Fibroblast of skin of left biceps (primary cell): ENCODE data around the gene HERC2.
"Not testable (repeated sequence)": the region's sequence is repeated elsewhere in the genome, so short reads cannot be mapped to it uniquely, and the experiment has no call there.

Experiments
- DNase-seq, 2 experiments: peaks; one replicate each; pipeline ENCODE4 v3.0.0-alpha.2; 2013; ENCODE audit warnings: low read depth in 2 of 2

HERC2 gene, protein sequence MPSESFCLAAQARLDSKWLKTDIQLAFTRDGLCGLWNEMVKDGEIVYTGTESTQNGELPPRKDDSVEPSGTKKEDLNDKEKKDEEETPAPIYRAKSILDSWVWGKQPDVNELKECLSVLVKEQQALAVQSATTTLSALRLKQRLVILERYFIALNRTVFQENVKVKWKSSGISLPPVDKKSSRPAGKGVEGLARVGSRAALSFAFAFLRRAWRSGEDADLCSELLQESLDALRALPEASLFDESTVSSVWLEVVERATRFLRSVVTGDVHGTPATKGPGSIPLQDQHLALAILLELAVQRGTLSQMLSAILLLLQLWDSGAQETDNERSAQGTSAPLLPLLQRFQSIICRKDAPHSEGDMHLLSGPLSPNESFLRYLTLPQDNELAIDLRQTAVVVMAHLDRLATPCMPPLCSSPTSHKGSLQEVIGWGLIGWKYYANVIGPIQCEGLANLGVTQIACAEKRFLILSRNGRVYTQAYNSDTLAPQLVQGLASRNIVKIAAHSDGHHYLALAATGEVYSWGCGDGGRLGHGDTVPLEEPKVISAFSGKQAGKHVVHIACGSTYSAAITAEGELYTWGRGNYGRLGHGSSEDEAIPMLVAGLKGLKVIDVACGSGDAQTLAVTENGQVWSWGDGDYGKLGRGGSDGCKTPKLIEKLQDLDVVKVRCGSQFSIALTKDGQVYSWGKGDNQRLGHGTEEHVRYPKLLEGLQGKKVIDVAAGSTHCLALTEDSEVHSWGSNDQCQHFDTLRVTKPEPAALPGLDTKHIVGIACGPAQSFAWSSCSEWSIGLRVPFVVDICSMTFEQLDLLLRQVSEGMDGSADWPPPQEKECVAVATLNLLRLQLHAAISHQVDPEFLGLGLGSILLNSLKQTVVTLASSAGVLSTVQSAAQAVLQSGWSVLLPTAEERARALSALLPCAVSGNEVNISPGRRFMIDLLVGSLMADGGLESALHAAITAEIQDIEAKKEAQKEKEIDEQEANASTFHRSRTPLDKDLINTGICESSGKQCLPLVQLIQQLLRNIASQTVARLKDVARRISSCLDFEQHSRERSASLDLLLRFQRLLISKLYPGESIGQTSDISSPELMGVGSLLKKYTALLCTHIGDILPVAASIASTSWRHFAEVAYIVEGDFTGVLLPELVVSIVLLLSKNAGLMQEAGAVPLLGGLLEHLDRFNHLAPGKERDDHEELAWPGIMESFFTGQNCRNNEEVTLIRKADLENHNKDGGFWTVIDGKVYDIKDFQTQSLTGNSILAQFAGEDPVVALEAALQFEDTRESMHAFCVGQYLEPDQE (N-terminal part only)

DNA sequence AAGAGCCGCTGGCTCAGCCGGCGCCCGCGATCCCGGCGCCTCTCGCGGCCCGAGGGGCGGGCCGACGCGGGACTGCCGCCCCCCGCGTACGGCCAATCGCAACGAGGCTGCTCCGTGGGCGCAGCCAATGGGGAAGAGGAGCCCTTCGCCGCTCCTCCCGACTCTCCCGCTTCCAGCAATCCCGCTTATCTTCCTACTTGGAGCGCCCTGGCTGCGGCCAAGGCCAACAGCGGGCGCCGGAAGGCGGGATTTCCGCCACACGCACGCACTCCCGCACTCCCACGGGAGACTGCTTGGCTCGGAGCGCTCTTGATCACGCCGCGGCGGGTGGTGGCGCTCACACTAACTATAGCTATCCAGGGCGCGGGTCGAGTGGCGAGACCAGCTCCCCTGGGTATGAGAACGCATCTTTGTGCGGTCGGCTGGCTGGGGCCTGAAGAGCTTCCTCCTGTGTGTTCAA, at the start of gene HERC2:
Gene HERC2 (minus strand): TSS at position 51 of the 460 bp plus-strand sequence. CDS start 746 bp downstream, outside the sequence.
- not testable (repeated sequence) for DNase-seq

DNA sequence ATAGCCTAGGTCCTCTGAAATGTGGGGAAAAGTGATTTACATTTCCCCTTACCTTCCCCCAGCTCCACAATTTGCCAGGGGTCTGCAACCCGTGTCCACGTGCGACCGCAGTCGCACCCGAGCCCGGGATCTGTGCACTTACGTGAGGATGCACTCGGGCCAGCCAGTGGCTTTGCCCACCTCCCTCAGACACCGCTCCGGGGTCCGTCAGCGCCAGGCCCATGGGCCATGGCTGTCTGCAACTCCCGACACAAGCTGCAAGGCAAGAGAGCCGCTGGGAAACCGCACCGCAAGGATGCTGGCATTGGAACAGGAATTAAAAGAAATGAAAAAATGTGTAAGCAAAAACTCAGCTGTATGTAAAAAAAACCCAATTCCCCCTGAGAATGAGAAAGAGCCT, 43.5 kb upstream of the HERC2 start:
- DNase-seq, result not testable (repeated sequence)

DNA sequence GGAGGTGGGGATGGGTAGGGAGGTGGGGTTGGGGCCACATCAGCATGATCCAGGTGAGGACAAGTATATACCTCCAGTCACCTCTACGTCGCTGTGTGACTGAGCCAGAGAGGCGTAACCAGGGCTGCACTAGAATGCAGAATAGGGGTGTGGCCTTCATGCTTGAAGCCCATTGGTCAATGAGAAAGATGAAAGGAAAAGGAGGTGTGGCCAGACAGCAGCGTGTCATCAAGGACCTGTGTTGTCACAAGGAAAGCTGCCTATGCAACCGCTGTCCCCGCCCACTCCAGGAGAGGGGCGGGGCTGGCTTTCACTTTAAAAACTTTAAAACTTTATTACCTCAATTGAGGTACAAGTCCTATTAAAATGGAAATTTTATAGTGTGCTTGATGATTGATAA, 36.0 kb upstream of the HERC2 start, which contains the start of gene GOLGA6L24:
Gene GOLGA6L24 (minus strand): TSS at position 101 of the 400 bp plus-strand sequence. CDS start 61 bp downstream, at position 40.
- not testable (repeated sequence) for DNase-seq

DNA sequence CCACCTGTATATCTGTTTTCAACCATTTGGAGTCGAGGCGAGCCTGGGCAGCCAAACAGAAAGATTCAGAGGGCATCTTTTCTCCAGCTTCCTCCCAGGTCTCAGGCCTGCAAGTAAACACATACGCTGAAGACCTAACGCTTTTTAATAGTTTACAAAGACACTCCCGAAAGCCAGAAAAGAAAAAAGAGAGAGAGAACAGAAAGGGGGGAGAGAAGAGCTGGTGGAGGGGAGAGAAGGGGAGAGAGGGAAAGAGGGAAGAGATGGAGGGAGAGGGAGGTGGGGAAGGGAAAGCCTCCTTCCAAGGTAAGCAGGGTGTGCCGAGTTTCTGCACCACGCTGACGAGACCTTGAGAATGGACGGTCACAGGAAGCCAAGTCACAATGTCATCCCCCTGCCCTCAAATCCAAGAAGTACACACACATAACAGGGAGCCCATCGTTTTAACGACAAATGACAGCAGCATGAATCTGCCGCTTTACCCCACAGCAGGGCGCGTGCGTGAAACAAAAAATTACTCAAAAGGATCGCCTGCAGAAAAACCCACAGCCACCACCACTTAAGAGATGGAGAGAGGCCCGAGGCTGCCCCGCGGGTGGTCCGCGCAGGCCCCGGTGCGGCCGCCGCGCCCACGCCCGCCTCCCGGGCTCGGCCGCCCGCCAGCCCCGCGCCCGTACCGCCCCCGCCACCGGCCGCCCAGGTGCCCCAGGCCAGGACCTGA, 461 bp downstream of the HERC2 start:
- DNase-seq, result not testable (repeated sequence)

DNA sequence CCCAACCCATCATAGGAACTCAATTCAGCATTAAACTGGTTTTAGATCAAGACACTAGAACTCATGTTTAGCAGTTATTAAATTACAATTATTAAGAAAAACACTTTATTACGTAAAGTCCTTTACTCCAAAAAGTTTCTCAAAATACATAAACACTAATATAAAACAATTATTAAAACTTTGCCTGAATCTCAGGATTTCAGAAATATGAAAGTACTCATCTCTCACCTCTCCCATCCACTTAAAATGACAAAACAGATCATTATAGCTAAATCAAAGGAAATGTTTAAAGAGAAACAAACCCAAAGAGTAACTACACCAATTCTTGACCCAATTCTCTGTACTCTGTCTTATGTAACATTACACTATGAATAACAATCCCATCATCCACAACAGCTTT, 2.3 kb downstream of the HERC2 start:
- not testable (repeated sequence) for DNase-seq

DNA sequence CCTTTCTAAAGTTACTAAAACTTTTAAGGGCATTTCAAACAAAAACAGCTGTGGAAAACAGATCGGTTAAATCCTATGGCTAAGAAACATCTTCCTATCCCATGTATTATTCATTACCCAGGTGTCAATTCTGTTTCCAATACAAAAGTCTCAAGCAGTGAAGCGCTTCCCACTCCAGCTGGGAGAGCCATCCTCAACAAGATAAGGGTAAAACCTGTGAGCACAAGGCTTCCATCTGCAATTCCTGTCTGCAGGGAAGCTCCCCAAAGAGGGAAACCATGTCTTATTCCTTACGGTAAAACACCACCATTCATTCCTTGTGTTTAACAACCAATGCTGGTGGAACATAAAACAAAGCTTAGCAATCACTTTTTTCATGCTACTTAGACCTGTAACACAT, 3.2 kb downstream of the HERC2 start:
- DNase-seq, result not testable (repeated sequence)

DNA sequence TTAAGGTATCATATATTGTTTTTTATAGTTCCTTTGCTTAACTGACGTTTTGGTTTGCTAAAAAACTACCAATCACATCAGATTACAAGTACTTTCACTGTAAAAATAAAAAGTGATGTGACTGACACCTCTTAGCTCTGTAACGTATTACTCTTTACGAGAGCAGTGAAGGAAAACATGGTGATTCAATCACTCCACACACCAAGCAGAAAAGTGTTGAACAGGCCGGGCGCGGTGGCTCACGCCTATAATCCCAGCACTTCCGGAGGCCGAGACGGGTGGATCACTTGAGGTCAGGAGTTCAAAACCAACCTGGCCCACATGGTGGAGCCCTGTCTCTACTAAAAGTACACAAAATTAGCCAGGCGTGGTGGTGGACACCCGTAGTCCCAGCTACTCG, 3.9 kb downstream of the HERC2 start:
- not testable (repeated sequence) for DNase-seq

DNA sequence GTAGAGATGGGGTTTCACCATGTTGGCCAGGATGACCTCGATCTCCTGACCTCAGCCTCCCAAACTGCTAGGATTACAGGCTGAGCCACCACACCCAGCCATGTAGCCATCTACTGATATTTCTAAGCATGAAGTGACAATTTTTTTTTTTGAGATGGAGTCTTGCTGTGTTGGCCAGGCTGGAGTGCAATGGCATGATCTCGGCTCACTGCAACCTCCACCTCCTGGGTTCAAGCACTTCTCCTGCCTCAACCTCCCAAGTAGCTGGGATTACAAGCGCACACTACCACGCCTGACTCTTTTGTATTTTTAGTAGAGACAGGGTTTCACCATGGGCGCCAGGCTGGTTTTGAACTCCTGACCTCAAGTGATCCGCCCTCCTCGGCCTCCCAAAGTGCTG, 5.0 kb downstream of the HERC2 start:
- DNase-seq, result not testable (repeated sequence)

DNA sequence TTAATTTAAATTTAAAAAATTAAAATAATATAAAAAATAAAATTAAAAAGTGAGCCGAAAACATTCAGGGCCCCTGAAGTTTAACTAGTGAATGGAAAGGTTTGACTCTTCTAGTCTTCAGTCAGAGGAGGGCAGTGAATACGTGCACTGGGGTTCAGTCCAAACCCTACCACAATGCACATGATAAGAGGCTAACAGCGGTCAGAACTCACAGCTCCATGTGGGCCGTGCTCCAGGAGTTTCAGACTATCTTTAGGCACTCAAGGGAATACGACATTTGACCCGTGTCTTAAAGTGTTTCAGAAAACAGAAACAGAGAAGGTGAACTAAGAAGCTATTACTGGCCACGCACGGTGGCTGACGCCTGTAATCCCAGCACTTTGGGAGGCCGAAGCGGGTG, 11.5 kb downstream of the HERC2 start:
- not testable (repeated sequence) for DNase-seq

DNA sequence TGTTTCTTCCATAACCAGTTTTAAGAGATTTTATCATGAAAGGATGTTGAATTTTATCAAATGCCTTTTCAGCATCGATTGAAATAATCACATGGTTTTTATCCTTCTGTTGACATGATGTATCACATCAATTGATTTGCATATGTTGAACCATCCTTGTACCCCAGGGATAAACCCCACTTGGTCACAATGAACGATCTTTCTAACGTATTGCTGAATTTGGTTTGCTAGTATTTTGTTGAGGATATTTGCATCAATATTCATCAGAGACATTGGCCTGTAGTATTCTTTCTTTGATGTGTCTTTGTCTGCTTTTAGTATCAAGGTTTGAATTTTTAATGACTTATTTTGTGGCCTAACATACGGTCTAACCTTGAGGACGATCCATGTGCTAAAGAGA, 13.3 kb downstream of the HERC2 start:
- DNase-seq, result not testable (repeated sequence)

DNA sequence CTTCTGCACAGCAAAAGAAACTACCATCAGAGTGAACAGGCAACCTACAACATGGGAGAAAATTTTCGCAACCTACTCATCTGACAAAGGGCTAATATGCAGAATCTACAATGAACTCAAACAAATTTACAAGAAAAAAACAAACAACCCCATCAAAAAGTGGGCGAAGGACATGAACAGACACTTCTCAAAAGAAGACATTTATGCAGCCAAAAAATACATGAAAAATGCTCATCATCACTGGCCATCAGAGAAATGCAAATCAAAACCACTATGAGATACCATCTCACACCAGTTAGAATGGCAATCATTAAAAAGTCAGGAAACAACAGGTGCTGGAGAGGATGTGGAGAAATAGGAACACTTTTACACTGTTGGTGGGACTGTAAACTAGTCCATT, 16.3 kb downstream of the HERC2 start:
- not testable (repeated sequence) for DNase-seq

DNA sequence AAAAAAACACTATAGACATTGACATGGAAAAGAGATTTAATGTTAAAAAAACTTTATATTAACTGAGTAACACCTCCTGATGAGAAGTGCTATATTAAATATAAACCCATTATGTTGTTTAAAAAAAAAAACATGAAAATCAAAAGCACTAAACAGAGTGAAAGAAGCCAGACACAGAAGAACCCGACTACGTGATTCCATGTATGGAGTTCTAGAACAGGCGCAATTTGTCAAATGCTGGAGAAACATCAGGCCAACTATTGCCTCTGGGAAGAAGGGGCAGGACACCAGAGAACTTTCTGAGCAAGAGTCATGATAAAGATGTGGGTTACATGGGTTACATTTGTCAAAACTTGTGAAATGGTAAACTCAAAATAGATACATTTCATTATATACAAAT, 24.5 kb downstream of the HERC2 start:
- not testable (repeated sequence) for DNase-seq

DNA sequence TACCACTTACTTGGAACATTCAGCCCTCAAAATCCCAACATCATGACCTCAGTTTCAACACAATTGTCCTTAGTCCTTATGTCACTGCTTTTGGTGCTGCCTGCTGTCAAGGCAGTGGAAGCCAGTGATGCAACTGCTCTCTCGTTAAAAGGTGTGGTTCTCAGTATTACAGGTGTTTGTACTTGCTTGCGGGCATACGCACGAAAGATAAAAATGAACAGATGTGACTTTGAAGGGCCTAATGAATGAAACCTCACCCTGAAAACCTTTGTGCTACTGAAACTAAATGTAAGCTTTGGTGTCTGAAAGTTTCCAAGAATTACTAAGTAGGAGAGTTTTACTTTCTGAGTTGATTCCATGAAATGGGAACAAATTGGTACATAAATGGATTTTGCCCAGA, 25.2 kb downstream of the HERC2 start:
- DNase-seq, result not testable (repeated sequence)

DNA sequence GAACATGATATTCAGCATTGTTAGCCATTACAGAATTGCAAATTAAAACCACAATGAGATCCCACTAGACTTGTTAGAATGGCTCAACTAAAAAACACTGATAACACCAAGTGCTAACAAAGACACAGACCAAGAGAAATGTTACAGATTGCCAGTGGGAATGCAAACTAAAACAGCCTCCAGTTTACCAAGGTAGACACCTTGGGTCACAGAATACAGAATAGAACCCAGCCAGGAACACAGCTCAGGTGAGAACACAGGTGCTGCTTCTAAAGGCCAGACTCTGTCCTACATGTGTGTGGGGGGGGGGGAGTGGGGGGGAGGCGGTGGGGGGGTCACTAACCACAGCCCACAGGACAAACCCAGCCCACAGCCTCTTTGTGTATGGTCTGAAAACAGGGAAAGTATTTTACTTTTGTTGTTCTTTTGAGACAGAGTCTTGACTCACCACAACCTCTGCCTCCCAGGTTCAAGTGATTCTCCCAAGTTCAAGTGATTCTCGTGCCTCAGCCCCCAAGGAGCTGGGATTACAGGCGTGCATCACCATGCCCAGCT, 26.9 kb downstream of the HERC2 start:
- DNase-seq, result not testable (repeated sequence)

DNA sequence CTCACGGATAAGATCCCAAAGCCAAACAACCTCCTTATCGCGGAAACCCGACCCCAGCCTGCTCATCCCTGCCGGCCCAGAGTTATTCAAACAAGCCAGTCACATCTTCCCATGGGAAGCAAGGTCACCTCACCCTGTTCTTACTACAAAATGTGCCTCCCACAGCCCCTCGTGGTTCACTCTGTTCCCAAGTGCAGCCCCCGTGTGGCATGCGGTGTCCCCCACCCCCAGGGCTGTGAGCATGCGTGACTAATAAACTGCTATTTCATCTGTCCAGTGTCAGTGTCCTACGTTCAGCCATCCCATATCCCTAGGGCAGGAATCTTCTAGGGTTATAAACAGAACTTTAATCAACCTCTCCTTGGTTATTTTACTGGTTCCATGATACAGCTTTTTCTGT, 27.4 kb downstream of the HERC2 start:
- DNase-seq, result not testable (repeated sequence)

DNA sequence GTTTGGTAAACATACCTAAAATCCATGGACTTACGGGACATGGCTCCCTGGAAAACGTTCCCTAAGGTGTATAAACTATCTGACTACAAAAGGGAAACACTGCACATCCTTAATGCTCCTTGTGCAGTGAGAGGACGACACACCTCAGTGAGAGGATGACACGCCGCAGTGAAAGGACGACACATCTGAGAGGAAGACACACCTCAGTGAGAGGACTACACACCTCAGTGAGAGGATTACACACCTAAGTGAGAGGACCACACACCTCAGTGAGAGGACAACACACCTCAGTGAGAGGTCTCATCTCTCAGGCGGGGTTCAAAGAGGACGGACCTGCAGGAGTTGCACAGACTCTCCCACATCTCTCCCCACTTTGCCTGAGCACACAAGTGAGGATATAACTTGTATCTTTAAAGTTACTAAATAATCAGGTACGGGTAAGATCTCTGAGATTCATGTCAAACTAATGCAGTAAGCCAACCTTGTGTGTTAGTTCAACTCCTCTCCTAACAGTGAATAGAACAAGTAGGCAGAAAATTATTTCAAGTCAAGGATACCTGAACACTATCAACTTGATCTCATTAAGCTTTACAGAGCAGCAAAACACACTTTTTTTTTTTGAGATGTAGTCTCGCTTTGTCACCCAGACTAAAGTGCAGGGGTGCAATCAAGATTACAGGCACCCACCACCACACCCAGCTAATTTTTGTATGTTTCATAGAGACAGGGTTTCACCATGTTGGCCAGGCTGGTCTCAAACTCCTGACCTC, 32.1 kb downstream of the HERC2 start:
- no peak for DNase-seq

DNA sequence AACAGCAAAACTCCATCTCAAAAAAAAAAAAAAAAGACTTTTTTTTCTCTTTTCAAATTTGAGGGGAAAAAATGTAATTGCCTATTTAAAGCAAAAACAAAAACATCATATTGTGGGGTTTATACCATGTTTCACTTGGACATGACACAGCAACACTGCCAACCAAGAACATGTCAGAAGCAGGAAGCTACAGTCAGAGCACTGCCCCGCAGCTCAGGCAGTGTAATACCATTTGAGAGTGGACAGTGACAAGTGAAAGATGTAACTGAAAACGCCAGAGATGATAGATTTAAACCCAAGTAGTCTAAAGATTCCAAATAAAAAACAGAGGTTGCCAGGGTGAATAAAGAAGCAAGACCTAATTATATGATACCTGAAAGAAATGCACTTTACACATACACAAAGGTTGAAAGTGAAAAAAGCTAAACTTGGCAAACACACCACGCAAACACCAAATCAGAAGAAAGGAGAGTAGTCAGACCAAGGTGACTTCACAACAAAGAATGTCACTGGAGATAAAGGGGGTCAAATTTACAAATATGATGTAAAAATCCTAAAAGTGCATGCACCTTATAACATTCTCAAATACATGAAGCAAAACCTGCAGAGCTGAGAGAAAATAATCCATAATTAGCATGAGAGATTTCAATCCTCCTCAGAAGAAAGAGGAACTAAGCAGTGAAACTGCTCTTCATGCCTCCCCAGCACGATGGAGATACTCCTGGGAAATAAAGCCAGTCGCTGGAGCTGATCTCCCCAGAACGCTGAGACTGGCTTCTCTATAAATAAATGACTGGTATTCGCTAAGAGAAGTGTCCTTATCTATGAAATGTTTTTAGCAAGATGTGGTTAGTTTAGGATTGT, 32.9 kb downstream of the HERC2 start:
- DNase-seq, result not testable (repeated sequence)

DNA sequence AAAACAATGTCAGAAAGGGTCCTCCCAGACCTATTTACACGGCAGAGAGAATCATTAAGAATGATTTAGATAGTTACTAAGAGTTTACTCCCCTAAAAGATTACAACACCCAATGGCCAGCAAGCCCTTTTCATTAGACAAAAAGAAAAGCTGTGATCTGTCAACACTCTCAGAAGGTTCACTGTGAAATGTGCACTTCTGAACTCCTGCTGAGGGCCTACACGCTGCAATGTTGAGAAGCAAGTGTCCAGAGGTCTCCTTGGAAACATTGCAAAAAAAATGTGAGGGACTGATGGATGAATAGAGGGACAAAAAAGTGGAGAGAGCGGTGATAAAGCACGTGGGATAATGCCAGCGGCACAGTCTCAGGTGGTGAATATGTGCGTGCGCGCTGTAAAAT, 35.3 kb downstream of the HERC2 start:
- not testable (repeated sequence) for DNase-seq

DNA sequence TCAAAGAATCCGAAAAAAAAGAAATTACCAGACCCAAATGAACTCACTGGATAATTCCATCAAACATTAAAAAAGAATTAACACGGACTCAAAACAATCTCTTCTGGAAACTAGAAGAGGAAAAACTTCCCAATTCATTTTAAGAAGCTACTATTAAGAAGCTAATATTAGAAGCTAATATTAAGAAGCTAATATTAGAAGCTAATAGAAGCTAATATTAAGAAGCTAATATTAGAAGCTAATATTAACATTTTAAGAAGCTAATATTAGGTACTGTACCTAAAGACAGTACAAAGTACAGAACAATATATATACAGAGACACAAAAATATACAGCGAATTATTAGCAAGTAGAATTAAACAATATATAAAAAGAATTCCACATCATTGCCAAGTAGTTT, 35.9 kb downstream of the HERC2 start:
- DNase-seq, result no peak
